Stimulated activated CD4-positive, alpha-beta T cell treated with anti-CD3 and anti-CD28 coated beads, Interleukin-1b, Interleukin-23, amount 100 ng/mL, for 1 hour (primary cell): ENCODE results near the gene TSPY8.
"Not testable (repeated sequence)": the region's sequence is repeated elsewhere in the genome, so short reads cannot be mapped to it uniquely, and the experiment has no call there.

ENCODE experiments used
- DNase-seq, 2 donors: peaks; one replicate each; pipeline ENCODE4 v3.0.0-alpha.2; 2020; ENCODE audit warnings: low read depth in 2 of 2

Gene TSPY8, protein sequence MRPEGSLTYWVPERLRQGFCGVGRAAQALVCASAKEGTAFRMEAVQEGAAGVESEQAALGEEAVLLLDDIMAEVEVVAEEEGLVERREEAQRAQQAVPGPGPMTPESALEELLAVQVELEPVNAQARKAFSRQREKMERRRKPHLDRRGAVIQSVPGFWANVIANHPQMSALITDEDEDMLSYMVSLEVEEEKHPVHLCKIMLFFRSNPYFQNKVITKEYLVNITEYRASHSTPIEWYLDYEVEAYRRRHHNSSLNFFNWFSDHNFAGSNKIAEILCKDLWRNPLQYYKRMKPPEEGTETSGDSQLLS

DNA sequence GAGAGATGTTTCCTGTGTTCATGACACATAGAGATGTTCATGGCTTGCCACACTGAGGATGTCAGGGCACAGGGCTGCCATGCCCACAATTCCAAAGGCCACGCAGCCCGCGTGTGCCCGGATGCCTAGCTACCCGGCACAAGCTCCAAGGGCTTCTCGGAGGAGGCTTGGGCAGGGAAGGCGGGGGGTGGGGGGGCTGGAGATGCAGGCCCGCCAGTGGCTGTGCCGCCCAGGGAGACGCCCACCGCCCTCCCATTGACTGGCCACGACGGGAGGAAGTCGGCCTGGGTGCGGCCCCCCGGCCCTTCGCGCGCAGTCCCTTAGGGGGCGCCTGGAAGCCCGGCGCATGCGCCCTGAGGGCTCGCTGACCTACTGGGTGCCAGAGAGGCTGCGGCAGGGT is at the start of gene TSPY8:
Gene TSPY8 (plus strand): TSS at position 301 of the 400 bp plus-strand sequence. CDS start 46 bp downstream, at position 347.
- DNase-seq = not testable (repeated sequence)

DNA sequence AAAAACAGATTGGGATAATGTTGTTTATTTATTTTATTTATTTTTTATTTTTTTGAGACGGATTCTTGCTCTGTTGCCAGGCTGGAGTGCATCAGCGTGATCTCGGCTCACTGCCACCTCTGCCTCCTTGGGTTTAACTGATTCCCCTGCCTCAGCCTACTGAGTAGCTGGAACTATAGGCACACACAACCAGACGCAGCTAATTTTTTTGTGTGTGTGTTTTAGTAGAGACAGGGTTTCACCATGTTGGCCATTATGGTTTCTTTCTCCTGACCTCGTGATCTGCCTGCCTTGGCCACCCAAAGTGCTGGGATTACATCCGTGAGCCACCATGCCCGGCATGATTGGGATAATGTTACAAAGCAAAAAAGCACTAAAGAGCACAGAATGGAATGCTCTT is 36.6 kb upstream of the TSPY8 start:
- DNase-seq = no peak

DNA sequence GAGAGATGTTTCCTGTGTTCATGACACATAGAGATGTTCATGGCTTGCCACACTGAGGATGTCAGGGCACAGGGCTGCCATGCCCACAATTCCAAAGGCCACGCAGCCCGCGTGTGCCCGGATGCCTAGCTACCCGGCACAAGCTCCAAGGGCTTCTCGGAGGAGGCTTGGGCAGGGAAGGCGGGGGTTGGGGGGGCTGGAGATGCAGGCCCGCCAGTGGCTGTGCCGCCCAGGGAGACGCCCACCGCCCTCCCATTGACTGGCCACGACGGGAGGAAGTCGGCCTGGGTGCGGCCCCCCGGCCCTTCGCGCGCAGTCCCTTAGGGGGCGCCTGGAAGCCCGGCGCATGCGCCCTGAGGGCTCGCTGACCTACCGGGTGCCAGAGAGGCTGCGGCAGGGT is 20.4 kb upstream of the TSPY8 start, which contains the start of gene TSPY4:
Gene TSPY4 (plus strand): TSS at position 301 of the 400 bp plus-strand sequence. CDS start 46 bp downstream, at position 347.
- not testable (repeated sequence) for DNase-seq

DNA sequence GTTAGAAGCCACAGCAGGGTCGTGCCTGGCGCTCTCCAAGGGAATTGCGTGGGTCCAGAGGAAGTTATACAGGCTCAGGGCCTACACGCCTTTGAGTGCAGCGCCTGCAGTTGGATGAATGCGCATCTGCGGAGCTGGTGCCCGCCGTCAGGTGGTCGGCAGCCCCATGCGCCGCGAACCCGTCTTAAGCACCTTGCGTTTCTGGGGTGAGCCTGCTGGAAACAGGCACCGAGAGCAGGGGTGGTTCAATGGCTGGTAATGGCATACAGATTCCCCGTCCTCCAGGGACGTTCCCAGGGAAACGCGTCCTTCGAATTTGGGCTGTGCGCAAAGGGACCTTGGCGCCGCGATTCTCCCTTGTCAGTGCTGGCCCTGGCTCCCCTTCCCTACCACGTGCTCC is 38.9 kb downstream of the TSPY8 start:
- not testable (repeated sequence) for DNase-seq

DNA sequence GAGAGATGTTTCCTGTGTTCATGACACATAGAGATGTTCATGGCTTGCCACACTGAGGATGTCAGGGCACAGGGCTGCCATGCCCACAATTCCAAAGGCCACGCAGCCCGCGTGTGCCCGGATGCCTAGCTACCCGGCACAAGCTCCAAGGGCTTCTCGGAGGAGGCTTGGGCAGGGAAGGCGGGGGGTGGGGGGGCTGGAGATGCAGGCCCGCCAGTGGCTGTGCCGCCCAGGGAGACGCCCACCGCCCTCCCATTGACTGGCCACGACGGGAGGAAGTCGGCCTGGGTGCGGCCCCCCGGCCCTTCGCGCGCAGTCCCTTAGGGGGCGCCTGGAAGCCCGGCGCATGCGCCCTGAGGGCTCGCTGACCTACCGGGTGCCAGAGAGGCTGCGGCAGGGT is 40.5 kb downstream of the TSPY8 start, which contains the start of gene TSPY3:
Gene TSPY3 (plus strand): TSS at position 301 of the 400 bp plus-strand sequence. CDS start 46 bp downstream, at position 347.
- not testable (repeated sequence) for DNase-seq
